HL-60 (cell line): ENCODE results near the gene TLE2.

Source experiments
- DNase-seq, 2 experiments: peaks; one replicate each; pipeline ENCODE4 v3.0.0-alpha.2; 2010 to 2020; ENCODE audit warnings: low read depth in 1 of 2, low spot score in 1 of 2
- H3K27ac ChIP-seq: fragments of 250-450 bp; sonication (Bioruptor Pico); replicated peaks from 2 replicates; pipeline ENCODE4 v1.5.1; 2020; ENCODE audit warnings: mild to moderate bottlenecking, moderate library complexity
- H3K27me3 ChIP-seq: fragments of 250-450 bp; sonication (Bioruptor Pico); 2 replicates; pipeline ENCODE4 v1.5.1; 2021; ENCODE audit warnings: mild to moderate bottlenecking, moderate library complexity; ENCODE audit not compliant: insufficient read depth, poor library complexity, severe bottlenecking
- H3K4me3 ChIP-seq: replicated peaks from 2 replicates; pipeline ENCODE4 v1.5.1; 2011; ENCODE audit warnings: mild to moderate bottlenecking, control low read depth, low read length; ENCODE audit not compliant: insufficient read depth
- CTCF ChIP-seq: IDR thresholded peaks from one replicate; pipeline ENCODE4 v1.5.1; 2011; ENCODE audit warnings: low read length, control low read depth, inconsistent platforms; ENCODE audit not compliant: insufficient read depth
- GABPA ChIP-seq: IDR thresholded peaks from 2 replicates; pipeline ENCODE4 v1.6.1; 2012; ENCODE audit warnings: low read depth
- POLR2AphosphoS5 ChIP-seq: IDR thresholded peaks from 2 replicates; pipeline ENCODE4 v1.6.1; 2012; ENCODE audit warnings: low read depth
- REST ChIP-seq: IDR thresholded peaks from 2 replicates; pipeline ENCODE4 v1.6.1; 2012; ENCODE audit warnings: low read depth; ENCODE audit not compliant: insufficient replicate concordance
- SPI1 ChIP-seq: IDR thresholded peaks from 2 replicates; pipeline ENCODE4 v1.6.1; 2012; ENCODE audit warnings: low read depth, mild to moderate bottlenecking, borderline replicate concordance

TLE2 gene

GRCh38 chr19:3004522-3004921 is 24.6 kb downstream of the TLE2 start:
- no peak for TF ChIP-seq GABPA
- TF ChIP-seq POLR2AphosphoS5, result no peak
- no peak for TF ChIP-seq REST
- TF ChIP-seq SPI1, result no peak
- TF ChIP-seq CTCF, result no peak
- no peak overlapping the region for H3K4me3 ChIP-seq
- no peak for DNase-seq
- no peaks in the 10 kb centered on the region for H3K27me3 ChIP-seq
- no peak overlapping the region for H3K27ac ChIP-seq

- H3K27ac ChIP-seq, result no peak overlapping the region
- TF ChIP-seq CTCF (no peak), POLR2AphosphoS5 (no peak), SPI1 (no peak), REST (no peak), GABPA (no peak)
- DNase-seq, result no peak
- H3K4me3 ChIP-seq, result no peak overlapping the region
- no peaks in the 10 kb centered on the region for H3K27me3 ChIP-seq
These were observed 26.0 kb downstream of the TLE2 start for GRCh38 chr19:3003046-3003445.

GRCh38 chr19:3001235-3001800 is 27.8 kb downstream of the TLE2 start:
- DNase-seq, result no peak
- Histone ChIP-seq H3K4me3 (no peak overlapping the region), H3K27me3 (no peaks in the 10 kb centered on the region), H3K27ac (no peak overlapping the region)
- TF ChIP-seq REST, result no peak
- no peak for TF ChIP-seq SPI1
- no peak for TF ChIP-seq POLR2AphosphoS5
- TF ChIP-seq GABPA, result no peak
- no peak for TF ChIP-seq CTCF
